ENCODE results near the gene DHX30. TPM values are rescaled to one million over a fixed set of nuclear protein-coding genes. Genes with fewer than 3 reads are reported as not detected.

Gene DHX30
- polyA plus RNA-seq, 1 donor (not counting 4 experiments of a cell fraction or from before 2014, with no cell fraction given), result 28.3 TPM

GRCh38 chr3:47870702-47871260, 67.8 kb downstream of the DHX30 start:
- H3K9me1 ChIP-seq (ENCODE audit: control insufficient read depth, extremely low read depth, insufficient read depth, low read length), result peaks cover 4% of the 10 kb centered on the region
- DNase-seq (ENCODE audit: low read depth, low spot score) (no peak), FAIRE-seq (no peak)
- no peak overlapping the region for H3K4me2 ChIP-seq (ENCODE audit: control insufficient read depth, extremely low read depth, insufficient read depth, low read depth, low read length)
- no peak overlapping the region for H3K4me3 ChIP-seq (ENCODE audit: control insufficient read depth in 2 of 3, extremely low read depth in 1 of 3, insufficient read depth in 2 of 3, low read depth in 1 of 3, low read length in 3 of 3)
- TF ChIP-seq, protein P1, sequence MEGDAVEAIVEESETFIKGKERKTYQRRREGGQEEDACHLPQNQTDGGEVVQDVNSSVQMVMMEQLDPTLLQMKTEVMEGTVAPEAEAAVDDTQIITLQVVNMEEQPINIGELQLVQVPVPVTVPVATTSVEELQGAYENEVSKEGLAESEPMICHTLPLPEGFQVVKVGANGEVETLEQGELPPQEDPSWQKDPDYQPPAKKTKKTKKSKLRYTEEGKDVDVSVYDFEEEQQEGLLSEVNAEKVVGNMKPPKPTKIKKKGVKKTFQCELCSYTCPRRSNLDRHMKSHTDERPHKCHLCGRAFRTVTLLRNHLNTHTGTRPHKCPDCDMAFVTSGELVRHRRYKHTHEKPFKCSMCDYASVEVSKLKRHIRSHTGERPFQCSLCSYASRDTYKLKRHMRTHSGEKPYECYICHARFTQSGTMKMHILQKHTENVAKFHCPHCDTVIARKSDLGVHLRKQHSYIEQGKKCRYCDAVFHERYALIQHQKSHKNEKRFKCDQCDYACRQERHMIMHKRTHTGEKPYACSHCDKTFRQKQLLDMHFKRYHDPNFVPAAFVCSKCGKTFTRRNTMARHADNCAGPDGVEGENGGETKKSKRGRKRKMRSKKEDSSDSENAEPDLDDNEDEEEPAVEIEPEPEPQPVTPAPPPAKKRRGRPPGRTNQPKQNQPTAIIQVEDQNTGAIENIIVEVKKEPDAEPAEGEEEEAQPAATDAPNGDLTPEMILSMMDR (optimal IDR thresholded peaks at IDR 0.05 in 1 of 3, IDR thresholded peaks at IDR 0.05 in 1 of 3, conservative IDR thresholded peaks at IDR 0.05 in 1 of 3; ENCODE audit: extremely low read depth in 1 of 3, insufficient read depth in 2 of 3, low read length in 3 of 3), result no peak
- TF ChIP-seq EZH2 (IDR thresholded peaks at IDR 0.05; ENCODE audit: low read length), result no peak
- H4K20me1 ChIP-seq (ENCODE audit: control insufficient read depth, extremely low read depth, insufficient read depth, low read length), result no peaks in the 10 kb centered on the region
- no peaks in the 10 kb centered on the region for H3K9me3 ChIP-seq (ENCODE audit: control insufficient read depth, low read depth, low read length)
- no peak overlapping the region for H3K9ac ChIP-seq (ENCODE audit: control insufficient read depth, extremely low read depth, insufficient read depth, low read length)
- H3K27ac ChIP-seq (ENCODE audit: control insufficient read depth, insufficient read depth, low read length), result no peak overlapping the region
- H2AFZ ChIP-seq (ENCODE audit: control insufficient read depth, low read length), result no peak overlapping the region
- dilution Hi-C loops (cut with MboI; ENCODE audit: extremely low pct_ligation_motif_present, low sequenced_read_pairs), result no loop called here
- H3K36me3 ChIP-seq (ENCODE audit: control insufficient read depth in 2 of 2, extremely low read depth in 1 of 2, insufficient read depth in 2 of 2, low read length in 2 of 2), result peaks cover 46 to 48% of the 10 kb centered on the region in 2 experiments
- H3K4me1 ChIP-seq (ENCODE audit: control insufficient read depth, extremely low read depth, insufficient read depth, low read length), result peaks cover 11% of the 10 kb centered on the region
- H3K79me2 ChIP-seq (ENCODE audit: control insufficient read depth, insufficient read depth, low read length), result no peaks in the 10 kb centered on the region
- no peaks in the 10 kb centered on the region for H3K27me3 ChIP-seq (ENCODE audit: control insufficient read depth, extremely low read depth, insufficient read depth, low read length)

DNA sequence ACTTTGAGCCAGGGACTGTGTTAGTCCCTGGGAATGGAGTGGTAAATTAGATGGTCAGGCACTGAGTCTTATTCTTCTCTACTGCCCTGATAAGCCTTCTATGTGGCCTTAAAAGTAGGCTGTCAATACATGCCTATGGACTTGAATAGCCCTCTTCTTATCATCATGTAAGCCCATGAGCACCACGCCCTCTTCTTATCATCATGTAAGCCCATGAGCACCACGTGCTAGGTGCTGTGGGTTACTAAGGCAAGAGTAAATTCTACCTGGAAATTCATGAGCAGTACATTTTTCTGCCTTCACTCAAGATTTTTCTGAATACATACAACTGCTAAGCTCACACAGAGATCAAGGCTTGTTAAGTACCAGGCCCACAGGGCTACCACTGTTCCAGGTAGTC, 68.5 kb downstream of the DHX30 start:
- Histone ChIP-seq H3K9ac (ENCODE audit: control insufficient read depth, extremely low read depth, insufficient read depth, low read length) (no peak overlapping the region), H3K79me2 (ENCODE audit: control insufficient read depth, insufficient read depth, low read length) (no peaks in the 10 kb centered on the region), H3K9me3 (ENCODE audit: control insufficient read depth, low read depth, low read length) (no peaks in the 10 kb centered on the region), H3K9me1 (ENCODE audit: control insufficient read depth, extremely low read depth, insufficient read depth, low read length) (peaks cover 4% of the 10 kb centered on the region), H4K20me1 (ENCODE audit: control insufficient read depth, extremely low read depth, insufficient read depth, low read length) (no peaks in the 10 kb centered on the region), H3K4me2 (ENCODE audit: control insufficient read depth, extremely low read depth, insufficient read depth, low read depth, low read length) (no peak overlapping the region), H3K4me1 (ENCODE audit: control insufficient read depth, extremely low read depth, insufficient read depth, low read length) (peaks cover 14% of the 10 kb centered on the region), H3K27me3 (ENCODE audit: control insufficient read depth, extremely low read depth, insufficient read depth, low read length) (no peaks in the 10 kb centered on the region), H3K4me3 (ENCODE audit: control insufficient read depth in 2 of 3, extremely low read depth in 1 of 3, insufficient read depth in 2 of 3, low read depth in 1 of 3, low read length in 3 of 3) (no peak overlapping the region), H2AFZ (ENCODE audit: control insufficient read depth, low read length) (no peak overlapping the region), H3K27ac (ENCODE audit: control insufficient read depth, insufficient read depth, low read length) (no peak overlapping the region), H3K36me3 (ENCODE audit: control insufficient read depth in 2 of 2, extremely low read depth in 1 of 2, insufficient read depth in 2 of 2, low read length in 2 of 2) (peaks cover 44 to 46% of the 10 kb centered on the region in 2 experiments)
- dilution Hi-C loops (cut with MboI; ENCODE audit: extremely low pct_ligation_motif_present, low sequenced_read_pairs), result no loop called here
- TF ChIP-seq, protein P1 (optimal IDR thresholded peaks at IDR 0.05 in 1 of 3, IDR thresholded peaks at IDR 0.05 in 1 of 3, conservative IDR thresholded peaks at IDR 0.05 in 1 of 3; ENCODE audit: extremely low read depth in 1 of 3, insufficient read depth in 2 of 3, low read length in 3 of 3), result no peak
- no peak for TF ChIP-seq EZH2 (IDR thresholded peaks at IDR 0.05; ENCODE audit: low read length)
- DNase-seq (ENCODE audit: low read depth, low spot score) (no peak), FAIRE-seq (no peak)
